ENCODE data around the gene GTPBP1.

- TF ChIP-seq CTCF (IDR thresholded peaks at IDR 0.05) (no peak), EZH2 (IDR thresholded peaks at IDR 0.05; ENCODE audit: borderline replicate concordance, insufficient read depth, low read depth, low read length, poor library complexity, severe bottlenecking) (no peak)
Observed at GRCh38 chr22:38717244-38717643, 11.5 kb downstream of the GTPBP1 start.
